Large intestine (tissue), 3 donors: Measurements from ENCODE around the gene GBP7. TPM values are rescaled to one million over a fixed set of nuclear protein-coding genes. Genes with fewer than 3 reads are reported as not detected.

Source experiments
- DNase-seq, 2 donors: peaks; one replicate each; pipeline versions ENCODE4 v3.0.0 to v3.0.0-alpha.2; 2013
- H3K27ac ChIP-seq: one replicate; pipeline ENCODE4 v1.5.1; 2013; ENCODE audit warnings: low read length
- H3K27me3 ChIP-seq: 2 replicates; pipeline ENCODE4 v1.6.1; 2013; ENCODE audit warnings: low read length; ENCODE audit not compliant: control insufficient read depth, insufficient read depth
- H3K36me3 ChIP-seq: 2 replicates; pipeline ENCODE4 v1.6.1; 2013; ENCODE audit warnings: low read length; ENCODE audit not compliant: control insufficient read depth, insufficient read depth
- H3K4me1 ChIP-seq: one replicate; pipeline ENCODE4 v1.6.1; 2013; ENCODE audit warnings: low read length; ENCODE audit not compliant: control insufficient read depth, insufficient read depth
- H3K4me3 ChIP-seq: one replicate; pipeline ENCODE4 v1.5.1; 2013; ENCODE audit warnings: low read length
- H3K9me3 ChIP-seq: one replicate; pipeline ENCODE4 v1.6.1; 2013; ENCODE audit warnings: mild to moderate bottlenecking, low read depth, low read length, moderate library complexity; ENCODE audit not compliant: control insufficient read depth
- WGBS: methylation state at CpG from one replicate; pipeline ENCODE4 v1.1.5; 2013; ENCODE audit warnings: low lambda C conversion rate; ENCODE audit not compliant: insufficient coverage; 5-methylcytosine and 5-hydroxymethylcytosine counted together
- polyA plus RNA-seq: library from polyadenylated mRNA; unstranded; fragments of 120-200 nt; gene quantifications from one replicate; pipeline ENCODE4 v1.2.1, GENCODE V29; 2013

Gene GBP7
- polyA plus RNA-seq, 1 donor: 0.10 TPM

GRCh38 chr1:89171067-89171438 lies 4.8 kb downstream of the GBP7 start:
- no peak overlapping the region for H3K4me3 ChIP-seq
- H3K27me3 ChIP-seq: no peaks in the 10 kb centered on the region
- H3K9me3 ChIP-seq: no peaks in the 10 kb centered on the region
- no peak overlapping the region for H3K27ac ChIP-seq
- H3K4me1 ChIP-seq: no peaks in the 10 kb centered on the region
- no peak for DNase-seq
- no peaks in the 10 kb centered on the region for H3K36me3 ChIP-seq

GRCh38 chr1:89170170-89171066 lies 5.4 kb downstream of the GBP7 start:
- H3K27me3 ChIP-seq: no peaks in the 10 kb centered on the region
- 84% methylated on average over 2 of the region's 4 CpGs for WGBS
- no peak overlapping the region for H3K4me3 ChIP-seq
- H3K36me3 ChIP-seq: no peaks in the 10 kb centered on the region
- no peak for DNase-seq
- H3K4me1 ChIP-seq: no peaks in the 10 kb centered on the region
- H3K27ac ChIP-seq: no peak overlapping the region
- no peaks in the 10 kb centered on the region for H3K9me3 ChIP-seq

- no peak overlapping the region for H3K27ac ChIP-seq
- H3K4me3 ChIP-seq: no peak overlapping the region
- 22% methylated on average over 2 of the region's 2 CpGs for WGBS
- no peaks in the 10 kb centered on the region for H3K36me3 ChIP-seq
- H3K27me3 ChIP-seq: no peaks in the 10 kb centered on the region
- H3K9me3 ChIP-seq: no peaks in the 10 kb centered on the region
- H3K4me1 ChIP-seq: no peaks in the 10 kb centered on the region
- DNase-seq: no peak
Measured at GRCh38 chr1:89169166-89169565, 6.6 kb downstream of the GBP7 start.

GRCh38 chr1:89167590-89168230 lies 8.1 kb downstream of the GBP7 start:
- no peak overlapping the region for H3K4me3 ChIP-seq
- 100% methylated on average over 1 of the region's 2 CpGs for WGBS
- H3K27ac ChIP-seq: no peak overlapping the region
- H3K36me3 ChIP-seq: no peaks in the 10 kb centered on the region
- no peak for DNase-seq
- H3K9me3 ChIP-seq: no peaks in the 10 kb centered on the region
- no peaks in the 10 kb centered on the region for H3K4me1 ChIP-seq
- H3K27me3 ChIP-seq: no peaks in the 10 kb centered on the region

GRCh38 chr1:89166705-89167104 lies 9.1 kb downstream of the GBP7 start:
- no CpG with 5 or more reads among the region's 1 CpG for WGBS

GRCh38 chr1:89165811-89166210 lies 10.0 kb downstream of the GBP7 start:
- no peak overlapping the region for H3K27ac ChIP-seq
- no peak overlapping the region for H3K4me3 ChIP-seq
- no peaks in the 10 kb centered on the region for H3K9me3 ChIP-seq
- 96% methylated on average over 4 of the region's 5 CpGs for WGBS
- H3K4me1 ChIP-seq: no peaks in the 10 kb centered on the region
- DNase-seq: no peak
- H3K36me3 ChIP-seq: no peaks in the 10 kb centered on the region
- H3K27me3 ChIP-seq: no peaks in the 10 kb centered on the region

More at GRCh38 chr1:89166705-89167104, 9.1 kb downstream of the GBP7 start:
- Histone ChIP-seq H3K4me3 (no peak overlapping the region), H3K4me1 (no peaks in the 10 kb centered on the region), H3K9me3 (no peaks in the 10 kb centered on the region), H3K36me3 (no peaks in the 10 kb centered on the region), H3K27me3 (no peaks in the 10 kb centered on the region), H3K27ac (no peak overlapping the region)
- no peak for DNase-seq

- DNase-seq: no peak
- H3K9me3 ChIP-seq: no peaks in the 10 kb centered on the region
- 86% methylated on average over 1 of the region's 1 CpG for WGBS
- H3K36me3 ChIP-seq: no peaks in the 10 kb centered on the region
- H3K4me1 ChIP-seq: no peaks in the 10 kb centered on the region
- H3K27me3 ChIP-seq: no peaks in the 10 kb centered on the region
- no peak overlapping the region for H3K27ac ChIP-seq
- H3K4me3 ChIP-seq: no peak overlapping the region
Measured at GRCh38 chr1:89151047-89151446, 24.8 kb downstream of the GBP7 start.

- Histone ChIP-seq H3K27ac (no peak overlapping the region), H3K4me1 (no peaks in the 10 kb centered on the region), H3K9me3 (no peaks in the 10 kb centered on the region), H3K27me3 (no peaks in the 10 kb centered on the region), H3K4me3 (no peak overlapping the region), H3K36me3 (no peaks in the 10 kb centered on the region)
- DNase-seq: no peak
- WGBS: 91% methylated on average over 1 of the region's 3 CpGs
Measured at GRCh38 chr1:89149976-89150375, 25.8 kb downstream of the GBP7 start.

GRCh38 chr1:89149229-89149628 lies 26.6 kb downstream of the GBP7 start:
- Histone ChIP-seq H3K4me3 (no peak overlapping the region), H3K4me1 (no peaks in the 10 kb centered on the region), H3K27me3 (no peaks in the 10 kb centered on the region), H3K27ac (no peak overlapping the region), H3K36me3 (no peaks in the 10 kb centered on the region), H3K9me3 (no peaks in the 10 kb centered on the region)
- WGBS: no CpG with 5 or more reads among the region's 3 CpGs
- peak; percentile 16 to 29 for DNase-seq

- H3K4me3 ChIP-seq: no peak overlapping the region
- no peak overlapping the region for H3K27ac ChIP-seq
- no peaks in the 10 kb centered on the region for H3K4me1 ChIP-seq
- no peaks in the 10 kb centered on the region for H3K9me3 ChIP-seq
- WGBS: no CpG with 5 or more reads among the region's 3 CpGs
- H3K36me3 ChIP-seq: no peaks in the 10 kb centered on the region
- no peak for DNase-seq
- no peaks in the 10 kb centered on the region for H3K27me3 ChIP-seq
Measured at GRCh38 chr1:89147678-89148658, 27.8 kb downstream of the GBP7 start.
